Adipocyte (in vitro differentiated cells): ENCODE results near the gene POU2F3.

Source experiments
- DNase-seq: peaks from one replicate; pipeline ENCODE4 v3.0.0-alpha.2; 2015; ENCODE audit warnings: low read depth
- H3K27me3 ChIP-seq: replicated peaks from 2 replicates; pipeline ENCODE4 v1.7.0; 2013; ENCODE audit warnings: mild to moderate bottlenecking, low read length, moderate library complexity; ENCODE audit not compliant: control insufficient read depth, insufficient read depth
- H3K36me3 ChIP-seq: 2 replicates; pipeline ENCODE4 v1.7.0; 2013; ENCODE audit warnings: low read length, mild to moderate bottlenecking, moderate library complexity; ENCODE audit not compliant: control insufficient read depth, insufficient read depth, severe bottlenecking
- H3K4me1 ChIP-seq: 2 replicates; pipeline ENCODE4 v1.7.0; 2013; ENCODE audit warnings: mild to moderate bottlenecking, low read length, moderate library complexity; ENCODE audit not compliant: control insufficient read depth, insufficient read depth
- H3K4me3 ChIP-seq: 2 replicates; pipeline ENCODE4 v1.7.0; 2013; ENCODE audit warnings: mild to moderate bottlenecking, low read length, moderate library complexity
- H3K9ac ChIP-seq: 2 replicates; pipeline ENCODE4 v1.7.0; 2013; ENCODE audit warnings: mild to moderate bottlenecking, low read length, moderate library complexity
- H3K9me3 ChIP-seq: 2 replicates; pipeline ENCODE4 v1.7.0; 2013; ENCODE audit warnings: mild to moderate bottlenecking, low read length, moderate library complexity; ENCODE audit not compliant: control insufficient read depth

POU2F3 gene

DNA sequence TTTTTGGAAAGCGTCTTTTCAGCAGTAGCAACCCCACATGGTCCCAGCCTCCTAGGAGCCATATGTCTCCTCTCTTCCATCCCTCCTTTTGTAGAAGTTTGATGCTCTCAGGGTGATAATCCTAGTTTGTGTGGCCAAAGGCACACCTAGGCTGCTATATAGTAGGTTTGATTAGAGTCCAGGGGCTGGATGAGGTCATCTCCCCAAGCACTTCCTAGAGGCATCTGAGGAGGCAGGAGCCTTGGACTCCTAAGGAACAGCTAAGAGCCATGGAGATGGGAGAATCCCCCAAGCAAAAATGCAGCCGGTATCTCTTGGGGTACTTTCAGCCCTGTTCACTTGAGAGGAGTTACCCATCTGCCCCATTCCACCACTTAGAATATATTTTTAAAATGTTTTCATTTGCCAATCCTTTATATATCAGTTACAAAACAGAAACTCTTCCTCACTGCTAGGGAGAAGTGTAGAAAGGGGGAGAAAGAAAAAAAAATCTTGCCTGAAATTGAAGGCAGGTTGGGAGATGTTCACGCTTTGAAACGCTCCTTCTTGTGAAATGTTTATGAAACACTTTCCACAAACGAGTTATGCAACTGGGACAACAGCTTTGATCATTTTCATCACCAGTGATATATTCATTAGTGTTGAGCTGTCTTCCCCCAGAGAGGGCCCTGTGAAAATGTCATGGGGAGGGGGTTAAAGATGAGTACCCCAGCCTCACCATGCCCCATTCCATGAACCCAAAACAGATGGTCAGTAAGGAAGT lies 53.3 kb downstream of the POU2F3 start:
- no peak for DNase-seq
- Histone ChIP-seq H3K9ac (no peak overlapping the region), H3K9me3 (no peaks in the 10 kb centered on the region), H3K4me3 (no peak overlapping the region), H3K36me3 (no peaks in the 10 kb centered on the region), H3K4me1 (no peaks in the 10 kb centered on the region), H3K27me3 (peaks cover 40% of the 10 kb centered on the region)

- DNase-seq: no peak
These were observed 54.2 kb downstream of the POU2F3 start for GRCh38 chr11:120294096-120294495.

GRCh38 chr11:120295099-120295498 lies 55.2 kb downstream of the POU2F3 start:
- no peaks in the 10 kb centered on the region for H3K9me3 ChIP-seq
- no peak overlapping the region for H3K9ac ChIP-seq
- no peaks in the 10 kb centered on the region for H3K36me3 ChIP-seq
- no peak for DNase-seq
- no peak overlapping the region for H3K4me3 ChIP-seq
- H3K4me1 ChIP-seq: peaks cover under 1% of the 10 kb centered on the region
- peaks cover 34% of the 10 kb centered on the region for H3K27me3 ChIP-seq

More at GRCh38 chr11:120294096-120294495, 54.2 kb downstream of the POU2F3 start:
- Histone ChIP-seq H3K9me3 (no peaks in the 10 kb centered on the region), H3K27me3 (peaks cover 43% of the 10 kb centered on the region), H3K36me3 (no peaks in the 10 kb centered on the region), H3K4me1 (no peaks in the 10 kb centered on the region), H3K9ac (no peak overlapping the region), H3K4me3 (no peak overlapping the region)

DNA sequence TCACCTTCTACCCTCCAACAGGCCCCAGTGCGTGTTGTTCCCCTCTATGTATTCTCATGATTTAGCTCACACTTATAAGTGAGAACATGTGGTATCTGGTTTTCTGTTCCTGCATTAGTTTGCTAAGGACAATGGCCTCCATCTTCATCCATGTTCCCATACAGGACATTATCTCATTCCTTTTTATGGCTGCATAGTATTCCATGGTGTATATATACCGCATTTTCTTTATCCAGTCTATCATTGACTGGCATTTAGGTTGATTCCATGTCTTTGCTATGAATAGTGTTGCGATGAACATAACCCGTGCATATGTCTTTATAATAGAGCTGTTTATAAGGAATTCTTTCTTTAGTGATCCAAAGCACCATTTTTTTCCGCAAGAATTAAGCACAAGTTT lies 56.6 kb downstream of the POU2F3 start:
- DNase-seq: no peak
- Histone ChIP-seq H3K9me3 (no peaks in the 10 kb centered on the region), H3K36me3 (no peaks in the 10 kb centered on the region), H3K9ac (no peak overlapping the region), H3K27me3 (peaks cover 34% of the 10 kb centered on the region), H3K4me3 (no peak overlapping the region), H3K4me1 (peaks cover 3% of the 10 kb centered on the region)

GRCh38 chr11:120298461-120298860 lies 58.5 kb downstream of the POU2F3 start:
- Histone ChIP-seq H3K9ac (no peak overlapping the region), H3K9me3 (no peaks in the 10 kb centered on the region), H3K4me3 (no peak overlapping the region), H3K36me3 (no peaks in the 10 kb centered on the region), H3K27me3 (peaks cover 32% of the 10 kb centered on the region), H3K4me1 (peaks cover 3% of the 10 kb centered on the region)
- DNase-seq: no peak

GRCh38 chr11:120302001-120302805 lies 62.3 kb downstream of the POU2F3 start:
- Histone ChIP-seq H3K36me3 (no peaks in the 10 kb centered on the region), H3K27me3 (peaks cover 7% of the 10 kb centered on the region), H3K9me3 (no peaks in the 10 kb centered on the region), H3K4me1 (peaks cover 12% of the 10 kb centered on the region), H3K9ac (no peak overlapping the region), H3K4me3 (no peak overlapping the region)
- no peak for DNase-seq

DNA sequence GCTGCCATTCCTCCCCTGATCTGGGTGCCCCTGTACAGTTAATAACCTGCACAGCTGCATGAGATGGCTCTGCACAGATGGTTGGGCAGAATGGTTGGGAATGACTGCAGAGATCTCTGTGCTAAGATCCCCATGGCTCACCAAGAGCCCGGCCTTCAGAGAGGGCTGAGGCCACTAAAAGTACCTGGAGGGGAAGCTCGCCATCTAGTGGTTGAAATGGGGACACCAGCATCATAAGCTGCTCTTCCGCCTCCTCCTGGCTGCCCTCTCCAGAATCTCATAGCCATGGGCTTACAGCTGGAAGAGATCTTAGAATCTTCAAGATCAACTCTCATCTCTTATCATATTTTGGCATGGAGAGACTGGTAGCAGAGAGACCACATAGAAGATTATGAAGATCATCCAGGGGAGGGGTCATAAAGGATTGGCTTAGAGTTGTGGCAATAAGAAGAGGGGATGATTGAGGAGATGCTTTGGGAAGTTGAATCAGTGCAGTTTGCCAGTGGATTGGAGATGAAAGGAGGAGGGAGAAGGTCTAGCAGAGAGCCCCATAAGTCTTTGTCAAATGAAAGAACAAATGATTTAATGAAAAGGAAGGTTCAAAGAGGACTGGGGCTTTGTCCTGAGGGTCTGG lies 63.2 kb downstream of the POU2F3 start:
- no peaks in the 10 kb centered on the region for H3K36me3 ChIP-seq
- peak; percentile 87 for DNase-seq
- H3K9me3 ChIP-seq: no peaks in the 10 kb centered on the region
- peaks cover 13% of the 10 kb centered on the region for H3K4me1 ChIP-seq
- peaks cover 5% of the 10 kb centered on the region for H3K27me3 ChIP-seq
- H3K4me3 ChIP-seq: no peak overlapping the region
- no peak overlapping the region for H3K9ac ChIP-seq

DNA sequence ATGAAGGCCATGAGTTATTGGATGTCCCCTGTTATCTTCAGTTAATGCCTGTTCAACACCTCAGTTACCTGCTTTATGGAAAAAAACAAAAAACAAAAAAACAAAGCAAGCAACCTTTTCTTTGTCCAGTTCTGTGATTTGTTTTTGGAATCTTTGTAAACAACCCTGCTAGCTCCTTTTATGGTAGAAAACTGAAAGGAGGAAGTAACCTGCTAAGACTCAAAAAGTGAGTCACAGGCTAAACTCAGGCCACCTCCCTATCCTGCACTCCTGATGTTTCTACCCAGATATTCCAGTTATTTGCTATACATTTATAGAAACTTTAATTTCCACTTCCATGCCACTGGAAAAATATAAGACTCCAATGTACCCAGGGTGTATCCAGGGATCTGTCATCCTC lies 64.6 kb downstream of the POU2F3 start:
- Histone ChIP-seq H3K36me3 (no peaks in the 10 kb centered on the region), H3K9ac (no peak overlapping the region), H3K9me3 (no peaks in the 10 kb centered on the region), H3K27me3 (no peaks in the 10 kb centered on the region), H3K4me1 (peaks cover 13% of the 10 kb centered on the region), H3K4me3 (no peak overlapping the region)
- no peak for DNase-seq

DNA sequence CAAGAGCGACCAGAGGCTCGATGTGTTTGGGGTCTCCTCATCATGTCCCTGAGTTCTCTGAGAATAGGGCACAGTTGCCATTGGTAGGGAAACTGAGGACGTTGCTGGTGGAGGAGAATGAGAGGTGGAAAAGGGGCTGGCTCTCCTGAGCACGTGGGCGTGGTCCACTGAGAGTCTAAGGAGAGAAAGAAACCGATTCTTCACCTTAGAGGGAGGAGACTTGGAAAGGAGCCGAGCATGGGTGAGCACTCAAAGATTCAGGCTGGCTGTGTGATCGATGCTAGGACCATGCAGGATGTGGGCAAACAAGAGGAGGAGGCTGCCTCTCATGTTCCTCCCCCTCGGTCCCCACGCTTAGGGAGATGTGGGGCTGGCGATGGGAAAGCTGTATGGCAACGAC lies 65.3 kb downstream of the POU2F3 start:
- Histone ChIP-seq H3K27me3 (no peaks in the 10 kb centered on the region), H3K36me3 (no peaks in the 10 kb centered on the region), H3K4me3 (no peak overlapping the region), H3K4me1 (peaks cover 10% of the 10 kb centered on the region), H3K9ac (no peak overlapping the region), H3K9me3 (no peaks in the 10 kb centered on the region)
- DNase-seq: no peak

GRCh38 chr11:120306519-120307242 lies 66.7 kb downstream of the POU2F3 start:
- Histone ChIP-seq H3K4me1 (peaks cover 10% of the 10 kb centered on the region), H3K9me3 (no peaks in the 10 kb centered on the region), H3K9ac (no peak overlapping the region), H3K27me3 (no peaks in the 10 kb centered on the region), H3K4me3 (no peak overlapping the region), H3K36me3 (no peaks in the 10 kb centered on the region)
- DNase-seq: peak; percentile 84

- Histone ChIP-seq H3K27me3 (no peaks in the 10 kb centered on the region), H3K4me1 (peaks cover 10% of the 10 kb centered on the region), H3K9ac (no peak overlapping the region), H3K4me3 (no peak overlapping the region), H3K36me3 (no peaks in the 10 kb centered on the region), H3K9me3 (no peaks in the 10 kb centered on the region)
- DNase-seq: no peak
These were observed 67.5 kb downstream of the POU2F3 start for GRCh38 chr11:120307476-120307875.
